GM18499 (cell line): ENCODE results near the gene FNTB.

ENCODE experiments used
- ATAC-seq: cut with Tn5 transposase; IDR thresholded peaks from one replicate; pipeline ENCODE4 v1.9.1; 2021; ENCODE audit warnings: moderate number of reproducible peaks; ENCODE audit not compliant: insufficient read depth, unreplicated experiment

Gene FNTB

DNA sequence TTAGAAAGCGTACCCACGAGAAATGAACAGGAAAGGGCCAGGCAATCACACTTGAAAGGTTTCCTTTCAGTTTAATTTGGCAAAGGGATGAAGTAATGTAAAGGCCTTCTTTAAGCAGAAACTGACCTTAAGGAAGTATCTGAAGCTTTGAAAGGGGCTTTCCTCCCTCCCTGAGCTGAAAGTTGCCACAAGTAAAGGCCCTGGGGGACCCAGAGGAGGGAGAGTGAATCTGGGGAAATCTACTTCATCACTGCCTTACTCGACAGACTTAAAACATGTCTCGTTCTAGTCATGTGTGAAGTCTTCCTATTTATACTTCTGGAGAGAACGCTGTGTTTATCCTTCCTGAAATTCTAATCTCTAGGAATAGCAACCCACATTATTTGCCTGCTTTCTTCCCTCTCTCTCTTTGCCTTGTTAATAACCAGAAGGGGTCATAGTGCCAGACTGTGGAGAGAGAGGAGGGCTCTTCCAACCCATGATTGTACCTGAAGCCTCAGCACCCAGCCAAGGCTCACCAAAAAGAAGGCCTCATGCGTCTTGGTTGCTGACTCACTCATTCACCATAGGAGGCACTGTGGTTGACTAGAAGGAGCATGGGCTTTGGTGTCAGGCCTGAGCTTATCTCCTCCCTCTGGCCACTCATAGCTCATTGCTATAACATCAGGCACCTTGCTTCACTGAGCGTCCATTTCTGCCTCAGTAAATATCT, 33.9 kb upstream of the FNTB start:
- no peak for ATAC-seq

GRCh38 chr14:64953310-64953654, 33.4 kb upstream of the FNTB start:
- ATAC-seq: no peak

GRCh38 chr14:64953661-64954060, 33.0 kb upstream of the FNTB start:
- ATAC-seq: no peak

- ATAC-seq: no peak
Observed at GRCh38 chr14:64954491-64955240, 32.0 kb upstream of the FNTB start.

- no peak for ATAC-seq
Observed at GRCh38 chr14:64955297-64955696, 31.4 kb upstream of the FNTB start.

- no peak for ATAC-seq
Observed at GRCh38 chr14:64956697-64957406, 29.8 kb upstream of the FNTB start.

GRCh38 chr14:64958201-64958600, 28.5 kb upstream of the FNTB start:
- no peak for ATAC-seq

DNA sequence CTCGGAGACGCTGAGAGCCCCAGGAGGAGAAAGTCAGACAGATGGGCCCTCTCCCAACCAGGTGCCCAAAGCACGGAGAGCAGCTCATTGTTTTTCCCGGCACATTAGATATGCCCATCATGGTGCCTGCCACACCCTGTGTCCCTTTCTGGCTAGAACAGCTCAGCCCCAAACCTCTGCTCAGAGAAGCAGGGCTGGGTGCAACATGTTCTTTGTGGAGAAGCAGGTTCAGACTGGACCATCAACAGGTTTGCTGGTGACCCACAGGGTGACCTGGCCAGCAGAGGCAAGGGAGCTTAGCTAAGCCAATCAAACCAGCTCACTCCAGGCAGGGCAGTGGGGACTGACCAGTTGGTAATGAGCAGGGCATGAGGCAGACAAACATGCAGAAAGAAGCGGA, 28.0 kb upstream of the FNTB start:
- ATAC-seq: no peak

DNA sequence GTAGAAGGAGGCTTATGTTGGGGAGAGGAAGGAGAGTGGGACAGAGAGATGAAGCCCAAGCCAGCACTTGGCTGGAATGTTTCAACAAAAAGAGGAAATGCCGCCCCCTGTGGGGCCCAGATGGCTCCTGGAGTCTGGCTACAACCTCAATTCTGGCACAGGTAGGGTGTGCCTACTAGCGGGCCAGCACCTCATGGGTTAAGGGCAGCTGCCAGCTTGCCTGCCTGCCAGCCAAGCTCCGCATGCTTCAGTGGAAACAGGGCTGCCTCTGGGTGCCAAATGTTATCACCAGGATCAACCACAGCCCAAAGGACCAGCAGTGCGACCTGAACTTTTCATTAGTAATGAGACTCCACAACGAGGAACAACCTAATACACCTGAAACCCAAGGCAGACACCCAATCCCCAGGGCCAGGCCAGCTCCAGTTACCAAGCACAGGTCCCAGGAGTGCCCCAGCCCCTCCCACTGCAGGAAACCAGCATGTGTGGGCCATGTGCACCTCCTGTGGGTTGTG, 25.9 kb upstream of the FNTB start:
- ATAC-seq: no peak

DNA sequence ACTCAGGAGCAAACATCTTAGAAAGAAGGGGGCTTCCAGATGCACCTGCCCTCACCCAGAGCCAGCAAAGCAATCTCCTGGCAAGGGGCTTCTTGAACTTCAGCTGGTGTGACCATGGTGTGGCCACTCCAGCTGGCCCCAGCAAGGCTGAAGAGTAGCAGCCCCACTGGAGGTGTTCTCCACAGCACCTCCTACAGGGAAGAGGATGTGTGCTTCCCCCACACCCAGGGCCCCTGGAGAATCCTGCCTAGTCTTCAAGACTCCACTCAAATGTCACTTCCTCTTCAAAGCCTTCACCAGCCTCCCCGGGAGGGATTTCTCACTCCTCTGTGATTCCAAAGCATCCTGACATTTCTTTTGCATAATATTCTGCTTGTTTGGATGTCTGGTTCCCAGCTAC, 23.1 kb upstream of the FNTB start:
- ATAC-seq: no peak

GRCh38 chr14:64965356-64966000, 21.2 kb upstream of the FNTB start:
- no peak for ATAC-seq

- no peak for ATAC-seq
Observed at GRCh38 chr14:64966976-64967375, 19.7 kb upstream of the FNTB start.

DNA sequence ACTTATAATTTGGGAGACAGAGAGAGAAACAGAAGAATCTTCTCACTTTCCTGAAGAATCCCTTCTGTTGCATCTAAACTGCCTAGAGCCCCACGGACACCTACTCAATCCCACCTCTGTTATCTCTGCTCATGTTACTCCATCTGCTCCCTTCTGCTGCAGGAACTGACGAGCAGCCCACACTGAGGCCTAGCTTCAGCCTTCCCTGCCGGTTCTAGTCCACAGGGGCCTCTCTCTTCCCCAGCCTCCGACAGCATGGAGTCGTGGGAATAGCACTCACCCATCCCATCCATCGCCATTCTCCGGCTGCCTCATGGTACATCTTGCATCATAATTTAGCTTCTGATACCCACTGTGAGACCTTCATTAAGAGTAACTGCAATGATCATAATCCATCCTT, 18.5 kb upstream of the FNTB start:
- ATAC-seq: no peak

- ATAC-seq: no peak
Observed at GRCh38 chr14:64968651-64969050, 18.0 kb upstream of the FNTB start.

- no peak for ATAC-seq
Observed at GRCh38 chr14:64970041-64970440, 16.7 kb upstream of the FNTB start.

DNA sequence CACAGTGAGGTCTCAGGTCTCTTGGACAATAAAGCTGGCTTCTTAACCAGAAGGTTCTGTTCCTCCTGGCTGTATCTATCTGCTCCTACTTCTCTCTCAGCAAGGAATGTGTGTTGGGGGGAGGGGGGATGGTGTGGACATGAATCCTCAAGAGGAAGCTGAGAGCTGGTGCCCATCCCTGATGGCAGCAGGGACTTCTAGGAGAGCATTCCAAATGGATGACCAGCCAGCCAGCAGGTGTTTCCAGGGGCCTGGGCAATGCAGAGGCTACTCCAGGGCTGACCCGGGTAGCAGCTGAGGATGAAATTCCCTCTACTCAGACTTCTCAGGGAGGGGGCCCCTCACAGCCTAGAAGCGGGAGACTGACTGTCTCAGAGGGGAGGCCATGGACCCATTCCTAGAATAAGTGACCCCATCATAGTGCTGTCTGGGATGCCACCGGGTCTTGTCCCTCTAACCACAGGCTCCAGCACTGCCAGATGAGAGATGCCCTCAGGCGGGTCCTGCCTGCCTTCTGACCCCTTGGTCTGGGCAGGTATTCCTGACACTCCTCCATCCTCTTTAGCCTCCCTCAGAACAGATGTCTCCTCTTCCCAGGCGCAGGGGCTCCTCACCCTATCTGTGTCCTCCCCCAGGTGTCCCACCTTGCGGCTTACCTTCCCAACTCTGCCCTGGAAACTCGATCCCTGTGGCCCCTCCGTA, 15.8 kb upstream of the FNTB start:
- ATAC-seq: no peak

- no peak for ATAC-seq
Observed at GRCh38 chr14:64971491-64971942, 15.2 kb upstream of the FNTB start.

DNA sequence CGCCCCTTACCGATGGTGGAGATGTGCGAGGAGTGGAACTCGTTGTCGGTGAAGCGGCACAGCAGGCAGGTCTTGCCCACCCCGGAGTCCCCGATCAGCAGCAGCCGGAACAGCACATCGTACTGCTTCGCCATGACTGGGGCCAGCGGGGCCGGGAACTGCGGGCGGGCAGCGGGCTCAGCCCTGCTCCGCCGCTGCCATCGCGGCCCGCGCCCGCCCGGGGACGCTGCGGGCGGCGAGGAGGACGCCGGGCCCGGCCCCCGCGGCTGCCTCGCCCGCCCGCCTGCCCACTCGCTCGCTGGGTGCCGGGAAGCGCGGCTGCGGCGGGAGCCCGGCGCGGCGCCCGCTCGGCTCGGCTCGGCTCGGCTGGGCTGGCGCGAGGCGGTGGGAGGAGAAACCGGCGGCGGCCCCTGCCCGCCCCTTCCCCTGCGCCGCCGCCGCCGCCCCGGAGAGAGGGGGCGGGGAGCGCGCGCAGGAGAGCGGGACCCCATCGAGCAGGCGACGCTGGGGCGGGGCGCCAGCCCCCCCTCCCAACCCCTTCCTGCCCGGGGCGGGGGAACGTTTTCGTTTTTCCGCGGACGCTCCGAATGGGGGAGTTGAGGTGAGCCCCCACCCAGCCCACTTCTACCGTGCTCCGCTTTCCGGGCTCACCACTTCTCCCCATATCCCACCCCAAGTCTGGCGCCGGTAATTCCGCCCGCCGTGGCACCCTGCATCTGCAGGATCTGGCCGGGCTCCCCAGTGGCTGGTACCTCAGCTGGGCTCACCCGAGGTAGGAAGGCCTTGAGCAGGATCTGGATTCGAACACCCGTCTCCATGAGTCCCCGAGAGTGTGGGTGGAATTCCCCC, 14.5 kb upstream of the FNTB start, which contains the start of gene RAB15:
Gene RAB15, minus strand, starts transcription at position 394 of the 849 bp plus-strand sequence. Its CDS starts 260 bp downstream, at position 134.
- ATAC-seq: no peak

DNA sequence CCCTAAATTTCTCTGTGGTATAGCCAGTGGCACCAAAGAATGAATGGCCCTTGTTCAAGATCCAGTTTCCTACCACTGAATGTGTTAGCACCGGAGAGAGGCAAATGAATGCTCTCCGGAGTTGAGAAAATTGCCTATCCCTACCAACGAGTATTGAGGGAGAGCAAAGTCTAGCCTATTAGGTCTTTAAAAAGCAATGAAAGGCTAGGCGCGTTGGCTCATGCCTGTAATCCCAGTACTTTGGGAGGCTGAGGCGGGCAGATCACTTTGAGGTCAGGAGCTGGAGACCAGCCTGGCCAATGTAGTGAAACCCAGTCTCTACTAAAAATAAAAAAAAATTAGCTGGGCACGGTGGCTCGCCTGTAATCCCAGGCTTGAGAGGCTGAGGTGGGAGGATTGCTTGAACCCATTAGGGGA, 13.7 kb upstream of the FNTB start:
- no peak for ATAC-seq
